GM10847 (cell line): Measurements from ENCODE around the gene CD74.

Source experiments
- POLR2A ChIP-seq: IDR thresholded peaks from 2 replicates; pipeline ENCODE4 v1.6.1; 2011; ENCODE audit not compliant: insufficient read length; ENCODE audit errors: extremely low read depth

The CD74 gene

GRCh38 chr5:150412319-150413175 lies at the start of gene CD74:
Gene CD74, minus strand, starts transcription at chr5:150412910. Its CDS starts 161 bp downstream, at chr5:150412749.
- TF ChIP-seq POLR2A: peak; percentile 100

- TF ChIP-seq POLR2A: no peak
These were observed 48.5 kb upstream of the CD74 start for GRCh38 chr5:150461231-150461630.

- TF ChIP-seq POLR2A: no peak
These were observed 48.1 kb upstream of the CD74 start for GRCh38 chr5:150460781-150461180.

GRCh38 chr5:150458802-150459557 lies 46.3 kb upstream of the CD74 start:
- TF ChIP-seq POLR2A: no peak

DNA sequence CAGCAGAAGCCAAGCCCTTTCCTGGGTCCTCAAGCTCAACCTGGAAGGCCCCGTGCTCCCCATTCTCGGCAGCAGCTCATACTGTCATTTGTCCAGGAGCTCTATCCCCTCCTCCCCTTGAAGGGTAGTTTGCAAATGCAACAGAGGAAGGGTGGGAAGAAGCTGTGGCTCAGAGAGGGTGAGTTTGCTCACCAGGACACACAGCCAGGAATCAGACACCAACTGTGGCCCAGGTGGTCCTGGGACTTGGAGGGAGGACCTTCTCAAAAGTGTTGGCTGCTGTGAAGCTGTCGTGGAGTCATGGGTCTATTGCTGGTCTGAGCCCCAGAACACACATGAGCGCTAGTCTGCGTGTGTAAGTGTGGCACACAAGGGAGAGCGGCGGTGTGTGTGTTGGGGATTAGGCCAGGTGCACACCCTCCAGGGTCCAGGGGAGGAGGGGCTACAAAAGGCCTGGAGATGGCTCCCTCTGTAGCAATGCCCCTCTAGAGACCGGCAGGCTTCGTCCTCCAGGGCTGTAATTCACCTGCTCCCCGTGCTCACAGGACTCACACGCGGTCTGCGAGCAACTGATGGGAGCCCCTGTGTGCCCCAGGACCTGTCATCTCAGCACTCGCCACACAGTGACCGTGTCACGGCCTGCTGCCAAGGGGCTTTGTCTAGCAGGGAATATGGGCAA lies 45.0 kb upstream of the CD74 start:
- TF ChIP-seq POLR2A: no peak

- no peak for TF ChIP-seq POLR2A
These were observed 44.4 kb upstream of the CD74 start for GRCh38 chr5:150457121-150457520.

GRCh38 chr5:150454492-150455229 lies 42.0 kb upstream of the CD74 start:
- no peak for TF ChIP-seq POLR2A

- TF ChIP-seq POLR2A: no peak
These were observed 40.2 kb upstream of the CD74 start for GRCh38 chr5:150452914-150453313.

GRCh38 chr5:150451594-150451993 lies 38.9 kb upstream of the CD74 start:
- no peak for TF ChIP-seq POLR2A

- TF ChIP-seq POLR2A: peak; percentile 97
These were observed 37.0 kb upstream of the CD74 start, which contains the start of gene RPS14 for GRCh38 chr5:150449517-150450339. Gene RPS14, minus strand, starts transcription at chr5:150449739. Its CDS starts 2,006 bp downstream, at chr5:150447733.

DNA sequence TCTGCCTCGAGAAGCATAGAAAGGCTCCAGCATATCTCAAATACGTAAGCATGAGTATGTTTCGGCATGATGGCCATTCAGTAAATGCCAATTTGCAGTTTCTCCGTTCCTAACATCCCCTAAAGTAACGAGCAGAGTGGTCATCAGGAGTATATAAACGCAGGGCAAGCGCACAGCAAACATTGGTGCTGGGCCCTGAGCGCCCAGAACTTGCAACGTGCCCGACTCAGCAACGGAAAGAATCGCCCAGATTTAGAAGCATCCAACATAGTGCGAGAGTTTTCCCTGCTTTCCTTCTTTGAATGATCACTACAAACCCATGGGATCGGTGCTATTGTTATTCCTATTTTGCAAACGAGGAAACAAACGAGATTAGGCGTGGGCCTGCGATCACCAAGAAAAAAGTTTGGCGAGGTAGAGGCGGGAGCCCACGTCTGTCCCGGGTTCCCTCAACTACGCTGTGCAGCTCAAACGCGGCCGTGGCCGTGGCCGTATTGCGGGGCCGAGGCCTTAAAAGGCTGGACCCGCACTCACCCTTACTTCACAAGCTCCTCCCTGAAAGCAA lies 36.3 kb upstream of the CD74 start:
- no peak for TF ChIP-seq POLR2A

DNA sequence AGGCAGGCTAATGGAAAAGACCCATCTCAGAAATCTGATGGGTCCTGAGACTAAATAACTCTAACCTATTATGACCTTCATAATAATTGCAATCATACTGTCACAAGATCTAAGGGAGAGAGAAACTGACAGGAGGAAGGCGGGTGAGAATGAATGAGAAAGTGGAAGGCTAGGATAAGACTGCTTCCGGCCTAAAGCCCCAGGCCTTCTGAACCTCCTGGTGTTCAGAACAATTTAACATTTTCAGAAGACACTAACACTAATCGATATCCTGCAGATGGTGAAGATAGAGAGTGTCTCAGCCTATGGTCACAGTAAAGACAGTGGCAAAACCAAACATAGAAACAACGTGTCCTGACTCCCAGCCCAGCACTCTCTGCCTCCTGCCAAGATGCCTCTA lies 35.6 kb upstream of the CD74 start:
- no peak for TF ChIP-seq POLR2A

- TF ChIP-seq POLR2A: no peak
These were observed 34.5 kb upstream of the CD74 start for GRCh38 chr5:150447188-150447587.

- TF ChIP-seq POLR2A: no peak
These were observed 33.9 kb upstream of the CD74 start for GRCh38 chr5:150446583-150446982.

GRCh38 chr5:150446088-150446487 lies 33.4 kb upstream of the CD74 start:
- no peak for TF ChIP-seq POLR2A
